GM10266 (cell line): ENCODE results near the gene MUC13.
A peak's percentile ranks its signal among the peaks of the same experiment; 100 is the strongest.

Experiments used
- DNase-seq: peaks from one replicate; pipeline ENCODE4 v3.0.0; 2012; ENCODE audit errors: extremely low spot score
- TF ChIP-seq, protein P1 (sequence below): IDR thresholded peaks from 2 replicates; pipeline ENCODE4 v1.5.1; 2012; ENCODE audit warnings: mild to moderate bottlenecking, low read depth; ENCODE audit not compliant: control insufficient read depth, insufficient read depth; ENCODE audit errors: missing control alignments

The MUC13 gene

DNA sequence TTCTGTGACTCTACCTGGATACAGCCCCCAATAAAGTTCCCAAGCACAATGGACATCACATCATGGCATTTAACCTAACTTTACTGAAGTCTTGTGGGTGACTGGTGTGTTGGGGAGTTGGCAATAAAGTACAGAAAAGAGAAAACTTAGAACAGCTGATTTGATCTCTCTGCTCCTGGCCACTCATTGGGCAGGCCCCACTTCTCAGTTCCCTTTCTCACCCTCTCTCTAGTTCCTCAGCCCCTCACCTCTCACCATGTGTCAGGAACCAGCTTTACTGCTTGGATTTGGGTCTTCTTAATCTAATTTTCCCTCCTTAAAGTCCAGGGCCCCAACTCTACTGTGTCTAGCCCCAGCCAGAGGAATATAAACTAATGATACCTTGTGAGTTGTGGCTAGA lies 713 bp upstream of the MUC13 start:
- TF ChIP-seq, protein P1, sequence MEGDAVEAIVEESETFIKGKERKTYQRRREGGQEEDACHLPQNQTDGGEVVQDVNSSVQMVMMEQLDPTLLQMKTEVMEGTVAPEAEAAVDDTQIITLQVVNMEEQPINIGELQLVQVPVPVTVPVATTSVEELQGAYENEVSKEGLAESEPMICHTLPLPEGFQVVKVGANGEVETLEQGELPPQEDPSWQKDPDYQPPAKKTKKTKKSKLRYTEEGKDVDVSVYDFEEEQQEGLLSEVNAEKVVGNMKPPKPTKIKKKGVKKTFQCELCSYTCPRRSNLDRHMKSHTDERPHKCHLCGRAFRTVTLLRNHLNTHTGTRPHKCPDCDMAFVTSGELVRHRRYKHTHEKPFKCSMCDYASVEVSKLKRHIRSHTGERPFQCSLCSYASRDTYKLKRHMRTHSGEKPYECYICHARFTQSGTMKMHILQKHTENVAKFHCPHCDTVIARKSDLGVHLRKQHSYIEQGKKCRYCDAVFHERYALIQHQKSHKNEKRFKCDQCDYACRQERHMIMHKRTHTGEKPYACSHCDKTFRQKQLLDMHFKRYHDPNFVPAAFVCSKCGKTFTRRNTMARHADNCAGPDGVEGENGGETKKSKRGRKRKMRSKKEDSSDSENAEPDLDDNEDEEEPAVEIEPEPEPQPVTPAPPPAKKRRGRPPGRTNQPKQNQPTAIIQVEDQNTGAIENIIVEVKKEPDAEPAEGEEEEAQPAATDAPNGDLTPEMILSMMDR: no peak
- DNase-seq: no peak

DNA sequence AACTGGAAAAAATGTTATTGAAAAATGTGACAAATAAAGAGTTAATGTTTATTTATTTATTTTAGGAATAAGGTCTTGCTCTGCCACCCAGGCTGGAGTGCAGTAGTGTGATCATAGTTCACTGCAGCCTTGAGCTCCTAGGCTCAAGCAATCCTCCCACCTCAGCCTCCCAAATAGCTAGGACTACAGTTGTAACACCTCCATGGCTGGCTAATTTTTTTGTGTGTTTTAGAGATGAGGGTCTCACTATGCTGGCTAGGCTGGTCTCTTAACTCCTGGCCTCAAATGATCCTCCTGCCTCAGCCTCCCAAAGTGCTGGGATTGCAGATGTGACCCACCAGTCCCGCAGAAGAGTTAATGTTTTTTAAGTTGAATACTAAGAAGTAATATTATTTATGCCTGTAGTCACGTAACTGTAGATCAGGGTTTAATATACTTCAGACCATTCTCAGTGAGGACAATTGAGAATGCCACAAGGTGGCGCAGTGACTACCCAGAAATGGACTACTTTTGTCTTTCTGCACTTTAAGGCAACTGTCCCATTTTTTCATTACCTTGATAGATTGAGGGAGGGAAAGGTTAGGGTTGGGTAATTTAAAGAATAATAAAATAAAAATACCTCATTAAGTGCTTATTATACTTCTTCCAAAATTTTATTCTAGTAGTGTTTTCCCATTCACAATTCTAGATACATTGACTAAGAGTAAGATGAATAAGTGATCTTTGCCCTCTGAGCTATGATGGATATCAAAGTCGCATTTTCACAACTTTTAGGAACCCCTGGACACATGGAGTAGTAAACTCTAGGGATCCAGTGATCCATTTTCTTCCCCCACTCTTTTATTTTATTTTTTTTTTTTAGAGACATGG lies 6.0 kb downstream of the MUC13 start:
- peak; percentile 47 for DNase-seq

DNA sequence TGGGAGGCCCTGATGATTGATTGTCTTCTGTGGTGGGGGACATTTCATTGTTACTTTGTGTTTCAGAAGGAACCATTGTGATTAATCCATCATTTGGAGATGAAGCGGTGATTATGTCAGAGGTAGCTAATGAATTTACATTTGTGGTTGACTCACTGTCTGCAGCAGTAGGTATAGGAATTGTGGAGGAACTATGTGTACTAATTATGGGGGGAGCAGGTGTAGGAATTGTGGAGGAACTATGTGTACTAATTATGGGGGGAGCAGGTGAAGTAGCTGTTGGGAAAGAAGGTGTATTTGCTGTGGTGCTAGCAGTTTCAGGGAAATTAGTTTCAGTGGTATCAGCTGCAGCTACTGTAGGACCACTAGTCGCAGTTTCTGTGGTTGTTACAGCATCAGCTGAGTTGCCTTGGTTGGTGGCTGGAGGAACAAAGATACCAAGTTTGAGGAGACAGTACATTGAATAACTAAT lies 6.9 kb downstream of the MUC13 start:
- TF ChIP-seq, protein P1: no peak

More for the DNA sequence above, 6.0 kb downstream of the MUC13 start:
- TF ChIP-seq, protein P1: peak; percentile 74

DNA sequence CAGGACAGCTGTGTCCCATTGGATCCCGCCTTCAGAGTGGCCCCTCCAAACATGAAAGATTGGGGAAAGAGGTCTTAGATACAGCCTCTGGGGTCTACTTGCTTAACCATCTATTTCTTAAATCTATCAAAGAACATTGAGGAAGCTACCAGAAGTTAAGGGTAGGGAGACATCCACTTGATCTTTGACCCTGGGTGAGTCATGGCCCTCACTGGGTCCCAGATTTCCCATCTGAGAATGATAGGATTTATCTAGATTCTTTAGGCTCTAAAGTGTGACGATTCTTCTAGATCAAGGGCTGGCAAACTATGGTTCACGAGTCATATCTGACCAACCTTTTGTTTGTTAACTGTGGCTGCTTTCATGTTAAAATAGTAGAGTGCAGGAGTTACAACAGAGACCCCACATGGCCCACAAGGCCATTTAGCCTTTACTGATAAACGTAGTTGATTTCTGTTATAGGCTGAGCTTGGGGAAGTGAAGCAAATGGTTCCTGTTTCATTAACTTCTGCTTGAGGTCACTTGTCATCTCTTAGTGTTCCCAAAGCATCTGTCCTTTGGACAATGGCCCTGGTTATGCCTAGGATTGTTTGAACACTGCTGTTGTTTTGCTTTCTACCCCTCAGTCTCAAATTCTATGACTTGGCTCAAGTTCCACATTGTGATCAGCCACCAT lies 8.0 kb downstream of the MUC13 start:
- TF ChIP-seq, protein P1: no peak
- no peak for DNase-seq

More for the DNA sequence above, 6.9 kb downstream of the MUC13 start:
- DNase-seq: peak; percentile 22

DNA sequence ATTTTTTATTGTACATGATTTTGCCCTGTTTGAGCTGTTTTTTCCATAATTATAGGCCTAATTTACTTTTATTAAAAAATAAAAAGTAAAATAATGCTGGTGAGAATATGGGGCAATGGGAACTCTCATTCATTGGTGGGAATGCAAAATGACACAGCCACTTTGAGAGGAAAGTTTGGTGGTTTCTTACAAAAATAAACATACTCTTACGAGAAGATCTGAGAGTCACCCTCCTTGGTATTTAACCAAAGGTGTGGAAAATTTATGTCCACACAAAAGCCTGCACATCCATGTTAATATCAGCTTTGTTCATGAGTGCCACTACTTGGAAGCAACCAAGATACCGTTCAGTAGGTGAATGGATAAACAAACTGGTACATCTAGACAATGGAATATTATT lies 9.8 kb downstream of the MUC13 start:
- TF ChIP-seq, protein P1: no peak

DNA sequence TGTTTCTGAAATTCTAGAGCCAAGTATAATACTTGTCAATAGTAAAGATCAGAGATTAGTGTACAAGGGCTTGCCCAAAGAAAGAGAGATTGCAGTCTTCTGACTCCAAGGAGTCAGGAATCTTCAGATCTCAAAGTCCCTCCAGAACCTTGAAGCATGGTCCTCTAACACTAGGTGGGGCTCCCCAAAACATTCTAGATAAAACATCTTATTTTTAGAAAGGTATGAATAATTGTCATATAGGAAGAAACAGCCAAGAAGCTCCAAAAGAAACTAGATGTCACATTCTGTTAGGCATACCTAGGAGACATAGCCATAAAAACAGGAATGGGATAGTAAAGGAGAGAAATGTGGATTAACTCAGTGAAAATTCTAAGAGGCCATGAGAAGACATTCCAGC lies 10.7 kb downstream of the MUC13 start:
- TF ChIP-seq, protein P1: peak; percentile 8
- DNase-seq: no peak

More for the DNA sequence above, 9.8 kb downstream of the MUC13 start:
- DNase-seq: no peak

DNA sequence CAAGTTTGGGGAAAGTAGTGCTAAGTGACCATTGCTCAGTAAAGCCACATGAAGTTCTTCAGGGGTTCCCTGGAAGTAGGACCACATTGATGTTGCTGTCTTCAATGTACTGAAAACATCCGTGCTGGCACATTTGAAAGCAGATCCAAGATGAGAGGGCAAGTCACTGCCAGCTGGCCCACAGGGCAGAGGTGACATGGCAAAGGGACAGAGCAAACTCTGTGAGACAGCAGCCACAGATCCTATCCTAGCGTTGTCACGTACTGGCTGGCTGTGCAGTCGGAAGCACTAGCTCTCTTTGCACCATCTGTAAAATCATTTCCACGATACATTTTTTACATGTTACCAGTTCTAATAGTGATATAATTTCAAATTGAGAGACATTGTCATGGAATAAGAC lies 13.8 kb downstream of the MUC13 start:
- no peak for DNase-seq
- TF ChIP-seq, protein P1: no peak
